H1 (cell line): ENCODE measurements around the gene GRIN2C. TPM values are rescaled to one million over a fixed set of nuclear protein-coding genes. Genes with fewer than 3 reads are reported as not detected.

ENCODE experiments used
- CTCF ChIA-PET: fragments of 300-600 bp; sonication (Branson Sonifier 250); formaldehyde crosslinking; loops from one replicate; lab custom pipeline; 2021; ENCODE audit not compliant: partially characterized antibody; lab: Charles Lee
- POLR2A ChIA-PET: fragments of 300-600 bp; sonication (Branson Sonifier 250); formaldehyde crosslinking; loops from one replicate; lab custom pipeline; 2021; ENCODE audit warnings: inconsistent platforms; ENCODE audit not compliant: partially characterized antibody; lab: Charles Lee
- DNase-seq, 2 experiments: peaks; one replicate each; pipeline versions ENCODE4 v3.0.0 to v3.0.0-alpha.2; 2010 to 2022; ENCODE audit warnings: low spot score in 2 of 2, low read depth in 1 of 2, mixed read lengths in 1 of 2
- FAIRE-seq: peaks from 2 replicates; lab custom pipeline; 2011; peaks lifted over from hg19 to GRCh38; lab: Jason Lieb, UNC
- H2AFZ ChIP-seq: 2 replicates; pipeline ENCODE4 v1.8.1; 2012; ENCODE audit warnings: low read length, inconsistent platforms
- H2AK5ac ChIP-seq: 2 replicates; pipeline ENCODE4 v1.6.1; 2013; ENCODE audit warnings: low read depth, low read length
- H2BK120ac ChIP-seq: replicated peaks from 2 replicates; pipeline ENCODE3; 2013; ENCODE audit warnings: low read depth, low read length, inconsistent platforms
- H2BK12ac ChIP-seq: 2 replicates; pipeline ENCODE4 v1.6.1; 2013; ENCODE audit warnings: low read depth, low read length
- H2BK15ac ChIP-seq: 2 replicates; pipeline ENCODE4 v1.6.1; 2013; ENCODE audit warnings: low read length
- H2BK20ac ChIP-seq: 2 replicates; pipeline ENCODE4 v1.6.1; 2013; ENCODE audit warnings: low read length
- H2BK5ac ChIP-seq: 2 replicates; pipeline ENCODE4 v1.6.1; 2013; ENCODE audit warnings: low read depth, low read length
- H3K14ac ChIP-seq: 2 replicates; pipeline ENCODE4 v1.6.1; 2013; ENCODE audit warnings: inconsistent platforms; ENCODE audit not compliant: insufficient read length
- H3K18ac ChIP-seq: 2 replicates; pipeline ENCODE4 v1.6.1; 2013; ENCODE audit warnings: low read length; ENCODE audit errors: extremely low read depth
- H3K23ac ChIP-seq: 2 replicates; pipeline ENCODE4 v1.6.1; 2013; ENCODE audit warnings: inconsistent platforms; ENCODE audit not compliant: insufficient read length
- H3K23me2 ChIP-seq: 2 replicates; pipeline ENCODE4 v1.6.1; 2013; ENCODE audit warnings: low read depth, low read length
- H3K27ac ChIP-seq: 2 replicates; pipeline ENCODE4 v1.6.1; 2011; ENCODE audit warnings: low read depth, low read length, inconsistent platforms
- H3K27me3 ChIP-seq, 4 experiments: replicated peaks in 1 of 4; 1 replicate in 1 of 4; 2 replicates in 3 of 4; pipeline versions ENCODE4 v1.6.1 to v1.8.1; 2011 to 2013; ENCODE audit warnings: low read length in 3 of 4, mild to moderate bottlenecking in 3 of 4, inconsistent platforms in 2 of 4, mixed read lengths in 2 of 4, moderate library complexity in 1 of 4; ENCODE audit not compliant: control insufficient read depth in 3 of 4, insufficient read depth in 3 of 4; ENCODE audit errors: extremely low read depth in 1 of 4
- H3K36me3 ChIP-seq, 4 experiments: 2 replicates each; pipeline versions ENCODE4 v1.6.1 to v1.8.1; 2011 to 2013; ENCODE audit warnings: mild to moderate bottlenecking in 4 of 4, low read length in 3 of 4, moderate library complexity in 2 of 4, control low read depth in 1 of 4, inconsistent platforms in 1 of 4; ENCODE audit not compliant: insufficient read depth in 4 of 4, control insufficient read depth in 2 of 4
- H3K4ac ChIP-seq: replicated peaks from 2 replicates; pipeline ENCODE3; 2013; ENCODE audit warnings: low read length, low read depth, mixed read lengths, inconsistent platforms; ENCODE audit not compliant: insufficient read length
- H3K4me1 ChIP-seq, 4 experiments: replicated peaks in 1 of 4; 1 replicate in 1 of 4; 2 replicates in 3 of 4; pipeline versions ENCODE4 v1.6.1 to v1.8.1; 2011 to 2013; ENCODE audit warnings: low read length in 3 of 4, inconsistent platforms in 2 of 4, mixed read lengths in 1 of 4; ENCODE audit not compliant: insufficient read depth in 4 of 4, control insufficient read depth in 3 of 4
- H3K4me2 ChIP-seq, 2 experiments: 2 replicates each; pipeline versions ENCODE4 v1.6.1 to v1.8.1; 2011 to 2013; ENCODE audit warnings: low read depth in 2 of 2, low read length in 2 of 2, control low read depth in 1 of 2, inconsistent platforms in 1 of 2, mild to moderate bottlenecking in 1 of 2; ENCODE audit not compliant: insufficient read depth in 1 of 2
- H3K4me3 ChIP-seq, 4 experiments: fragments of 200-600, 300-600 bp in 1 of 4; sonication (generic), shearing (Covaris generic), sonication (Bioruptor Twin) in 1 of 4; 2 replicates each; pipeline versions ENCODE4 v1.5.1 to v1.8.1; 2011 to 2016; ENCODE audit warnings: low read length in 4 of 4, low read depth in 3 of 4, control low read depth in 2 of 4, inconsistent platforms in 2 of 4, mild to moderate bottlenecking in 2 of 4, mixed read lengths in 1 of 4, moderate library complexity in 1 of 4; ENCODE audit not compliant: insufficient read depth in 2 of 4; ENCODE audit errors: extremely low read depth in 1 of 4
- H3K56ac ChIP-seq: replicated peaks from 2 replicates; pipeline ENCODE3; 2013; ENCODE audit warnings: low read depth, mild to moderate bottlenecking, mixed read lengths, low read length, inconsistent platforms; ENCODE audit not compliant: insufficient read length
- H3K79me1 ChIP-seq: 2 replicates; pipeline ENCODE4 v1.6.1; 2013; ENCODE audit warnings: low read depth, low read length, control low read depth
- H3K79me2 ChIP-seq, 2 experiments: 2 replicates each; pipeline versions ENCODE4 v1.6.1 to v1.8.1; 2012 to 2013; ENCODE audit warnings: low read length in 2 of 2, mild to moderate bottlenecking in 2 of 2, inconsistent platforms in 1 of 2; ENCODE audit not compliant: insufficient read depth in 2 of 2, control insufficient read depth in 1 of 2
- H3K9ac ChIP-seq, 4 experiments: replicated peaks in 1 of 4; 1 replicate in 1 of 4; 2 replicates in 3 of 4; pipeline versions ENCODE4 v1.6.1 to v1.8.1; 2011 to 2013; ENCODE audit warnings: low read depth in 3 of 4, low read length in 3 of 4, control low read depth in 2 of 4, mild to moderate bottlenecking in 2 of 4, moderate library complexity in 2 of 4, inconsistent platforms in 1 of 4; ENCODE audit errors: extremely low read depth in 1 of 4
- H3K9me3 ChIP-seq, 2 experiments: 2 replicates each; pipeline versions ENCODE4 v1.6.1 to v1.8.1; 2012 to 2013; ENCODE audit warnings: mild to moderate bottlenecking in 2 of 2, moderate library complexity in 2 of 2, control low read depth in 1 of 2, inconsistent platforms in 1 of 2, low read depth in 1 of 2, low read length in 1 of 2, mixed read lengths in 1 of 2; ENCODE audit not compliant: insufficient read depth in 2 of 2
- H4K20me1 ChIP-seq, 2 experiments: replicated peaks in 1 of 2; 2 replicates each; pipeline versions ENCODE3 to v1.8.1; 2011 to 2013; ENCODE audit warnings: inconsistent platforms in 2 of 2, low read length in 2 of 2, mild to moderate bottlenecking in 1 of 2; ENCODE audit not compliant: insufficient read depth in 2 of 2, control insufficient read depth in 1 of 2
- H4K5ac ChIP-seq: 2 replicates; pipeline ENCODE4 v1.6.1; 2013; ENCODE audit warnings: low read length, low read depth, mixed read lengths, inconsistent platforms; ENCODE audit not compliant: insufficient read length
- H4K8ac ChIP-seq: 2 replicates; pipeline ENCODE4 v1.8.0; 2013; ENCODE audit warnings: mild to moderate bottlenecking, moderate library complexity, low read length, inconsistent platforms; ENCODE audit not compliant: insufficient read depth; ENCODE audit errors: extremely low read depth
- H4K91ac ChIP-seq: replicated peaks from 2 replicates; pipeline ENCODE3; 2013; ENCODE audit warnings: low read length, mixed read lengths, inconsistent platforms; ENCODE audit not compliant: insufficient read length
- E2F6 ChIP-seq: IDR thresholded peaks from 2 replicates; pipeline ENCODE4 v1.6.1; 2012; ENCODE audit warnings: inconsistent platforms
- EGR1 ChIP-seq: IDR thresholded peaks from 2 replicates; pipeline ENCODE4 v1.6.1; 2011; ENCODE audit warnings: low read depth, low read length, borderline replicate concordance
- FOSL1 ChIP-seq: IDR thresholded peaks from 2 replicates; pipeline ENCODE4 v1.6.1; 2011; ENCODE audit warnings: mild to moderate bottlenecking, low read depth, low read length, moderate library complexity; ENCODE audit not compliant: insufficient read depth
- HDAC6 ChIP-seq: IDR thresholded peaks from one replicate; pipeline ENCODE4 v1.7.1; 2012; ENCODE audit warnings: low read depth, mild to moderate bottlenecking, inconsistent platforms, low read length, moderate library complexity
- KDM1A ChIP-seq: fragments of 200-600, 300-600 bp; sonication (generic); IDR thresholded peaks from 2 replicates; pipeline ENCODE4 v1.7.1; 2016; ENCODE audit warnings: mild to moderate bottlenecking, low read length, borderline replicate concordance
- KDM5A ChIP-seq: fragments of 200-600 bp; IDR thresholded peaks from 2 replicates; pipeline ENCODE4 v1.7.1; 2012; ENCODE audit warnings: mild to moderate bottlenecking, low read length, inconsistent platforms, mixed read lengths
- MAX ChIP-seq: IDR thresholded peaks from 2 replicates; pipeline ENCODE4 v1.6.1; 2012; ENCODE audit warnings: inconsistent platforms
- RAD21 ChIP-seq, 2 experiments: IDR thresholded peaks in 1 of 2; conservative IDR thresholded peaks in 1 of 2; 2 replicates each; pipeline ENCODE4 v1.6.1; 2011; ENCODE audit warnings: low read depth in 2 of 2, low read length in 2 of 2, improper control_type of control experiment in 1 of 2, inconsistent platforms in 1 of 2, mild to moderate bottlenecking in 1 of 2, moderate library complexity in 1 of 2
- SP4 ChIP-seq: IDR thresholded peaks from 2 replicates; pipeline ENCODE4 v1.6.1; 2012; ENCODE audit warnings: low read length, inconsistent platforms
- TAF7 ChIP-seq: optimal IDR thresholded peaks from 2 replicates; pipeline ENCODE3; 2011; ENCODE audit warnings: low read depth, mild to moderate bottlenecking, inconsistent platforms, low read length, moderate library complexity, borderline replicate concordance
- USF2 ChIP-seq: IDR thresholded peaks from 2 replicates; pipeline ENCODE4 v1.6.1; 2011; ENCODE audit warnings: low read length, improper control_type of control experiment
- YY1 ChIP-seq: IDR thresholded peaks from 2 replicates; pipeline ENCODE4 v1.6.1; 2011; ENCODE audit warnings: low read depth, mild to moderate bottlenecking, low read length
- whole genome bisulfite sequencing, 2 experiments: shearing (Covaris generic) in 1 of 2; methylation state at CpG; one replicate each; pipeline versions ENCODE4 v1.1.6 to v1.1.7; 2013 to 2015; ENCODE audit warnings: low lambda C conversion rate in 2 of 2, mixed read lengths in 2 of 2, inconsistent platforms in 1 of 2, low coverage in 1 of 2, missing lambda C conversion rate in 1 of 2; ENCODE audit not compliant: insufficient replicate concordance in 2 of 2, insufficient coverage in 1 of 2, insufficient read length in 1 of 2; ENCODE audit errors: extremely low coverage in 1 of 2, missing lambda C conversion rate in 1 of 2; 5-methylcytosine and 5-hydroxymethylcytosine counted together
- polyA plus RNA-seq, 7 experiments: library from polyadenylated mRNA; depleted of rRNA in 3 of 7; stranded (reverse) in 5 of 7; unstranded in 2 of 7; fragments of >200 nt in 5 of 7; fragments of 200-250 nt in 2 of 7; gene quantifications; 1 replicate in 5 of 7; 2 replicates in 1 of 7; 4 replicates in 1 of 7; pipeline versions ENCODE4 v1.2.1 to v1.2.3, GENCODE V29; 2011 to 2013; ENCODE audit warnings: missing spikeins in 2 of 7, mixed read lengths in 2 of 7
- total RNA-seq: library from RNA; stranded (reverse); fragmentation: NEBNext Ultra II Directional; extraction: Animal tissue kit (Norgen Biotek cat#: 25700); gene quantifications from 2 replicates; pipeline ENCODE4 v1.2.1, GENCODE V29; 2021

Gene GRIN2C
- total and polyA plus RNA-seq, 2 of the 8 experiments (the other 6 are each of a cell fraction or from before 2014, with no cell fraction given), result 0.06 to 0.07 TPM

- no peak overlapping the region for H3K4me3 ChIP-seq
- no peak overlapping the region for H3K4me2 ChIP-seq
- H3K23ac ChIP-seq, result no peak overlapping the region
- H2AK5ac ChIP-seq, result no peak overlapping the region
- no peak overlapping the region for H2BK5ac ChIP-seq
- no peak overlapping the region for H2AFZ ChIP-seq
- no peaks in the 10 kb centered on the region; the same call in 1 of the 2 replicates for H3K79me1 ChIP-seq
- no peaks in the 10 kb centered on the region; a peak in 1 of 7 replicates for H3K27me3 ChIP-seq
- H3K18ac ChIP-seq, result no peak overlapping the region
- H3K27ac ChIP-seq, result no peak overlapping the region
- H3K23me2 ChIP-seq, result no peaks in the 10 kb centered on the region
- H4K8ac ChIP-seq, result no peak overlapping the region
- no peak overlapping the region for H2BK15ac ChIP-seq
- H2BK120ac ChIP-seq, result no peak overlapping the region
- ChIA-PET CTCF (interaction anchor here (1.2 to 99.6 kb wide), 4 partner anchors 12 to 69 kb away, joined by 4 to 2981 read pairs (median 1494); partner anchors contain the start of genes FDXR, GRIN2C and NAT9), POLR2A (interaction anchor here (1.3 to 1.9 kb wide), 2 partner anchors 12 to 24 kb away, joined by 3 to 6 read pairs; no protein-coding TSS in a partner anchor)
- H2BK20ac ChIP-seq, result no peak overlapping the region
- H3K9ac ChIP-seq, result no peak overlapping the region
- H2BK12ac ChIP-seq, result no peak overlapping the region
- DNase-seq, result no peak
- no peaks in the 10 kb centered on the region for H3K79me2 ChIP-seq
- H3K4me1 ChIP-seq, result no peaks in the 10 kb centered on the region; a peak in 1 of 7 replicates
- H3K4ac ChIP-seq, result no peak overlapping the region
- peaks cover 6 to 22% of the 10 kb centered on the region in 2 experiments for H4K20me1 ChIP-seq
- no peak overlapping the region for H3K14ac ChIP-seq
- H3K9me3 ChIP-seq, result no peaks in the 10 kb centered on the region
- no peaks in the 10 kb centered on the region; a peak in 1 of 8 replicates for H3K36me3 ChIP-seq
- 82% methylated on average over 10 of the region's 10 CpGs; no CpG with 5 or more reads in 1 of the 2 experiments for WGBS, 2 experiments
- no peak overlapping the region for H4K5ac ChIP-seq
- H3K56ac ChIP-seq, result no peak overlapping the region
- no peak overlapping the region for H4K91ac ChIP-seq
- no peak for FAIRE-seq
- TF ChIP-seq SP4 (no peak), FOSL1 (no peak), HDAC6 (no peak), YY1 (no peak), KDM5A (no peak), KDM1A (no peak), E2F6 (no peak), MAX (no peak), TAF7 (no peak), USF2 (no peak), EGR1 (no peak), RAD21 (IDR thresholded peaks at IDR 0.05 in 1 of 2, conservative IDR thresholded peaks at IDR 0.05 in 1 of 2; ENCODE audit: low read depth in 2 of 2, low read length in 2 of 2) (no peak)
These were observed 53.4 kb downstream of the GRIN2C start for GRCh38 chr17:74806334-74806733.
